Naive B cell (primary cell): Measurements from ENCODE around the gene NTM. TPM values are rescaled to one million over a fixed set of nuclear protein-coding genes. Genes with fewer than 3 reads are reported as not detected.
A peak's percentile ranks its signal among the peaks of the same experiment; 100 is the strongest.

ENCODE experiments used
- ATAC-seq, 2 donors: fragments of 150-1000 bp; cut with Tn5 transposase; 2 replicates each; pipeline ENCODE4 v1.10.0; 2021; ENCODE audit warnings: low read depth in 2 of 2, mild to moderate bottlenecking in 2 of 2, moderate library complexity in 2 of 2
- DNase-seq: peaks from one replicate; pipeline ENCODE4 v3.0.0; 2022
- H3K27ac Mint-ChIP-seq, 6 donors: one replicate each; pipeline ENCODE4 v1.8.0; 2020 to 2022; ENCODE audit warnings: mild to moderate bottlenecking in 6 of 6, mixed read lengths in 6 of 6, moderate library complexity in 5 of 6, inconsistent platforms in 2 of 6
- H3K27me3 Mint-ChIP-seq, 3 donors: one replicate each; pipeline ENCODE4 v1.8.0; 2021 to 2022; ENCODE audit warnings: mixed read lengths in 3 of 3, mild to moderate bottlenecking in 1 of 3
- H3K36me3 Mint-ChIP-seq, 2 donors: one replicate each; pipeline ENCODE4 v1.8.0; 2020 to 2022; ENCODE audit warnings: mixed read lengths in 2 of 2, inconsistent platforms in 1 of 2, mild to moderate bottlenecking in 1 of 2
- H3K4me1 Mint-ChIP-seq, 3 donors: one replicate each; pipeline ENCODE4 v1.8.0; 2020 to 2022; ENCODE audit warnings: mixed read lengths in 3 of 3, inconsistent platforms in 1 of 3, mild to moderate bottlenecking in 1 of 3, moderate library complexity in 1 of 3
- H3K4me3 Mint-ChIP-seq, 8 donors: one replicate each; pipeline ENCODE4 v1.8.0; 2020 to 2022; ENCODE audit warnings: mild to moderate bottlenecking in 8 of 8, mixed read lengths in 8 of 8, moderate library complexity in 8 of 8, inconsistent platforms in 2 of 8
- H3K9me3 Mint-ChIP-seq, 7 donors: one replicate each; pipeline ENCODE4 v1.8.0; 2020 to 2022; ENCODE audit warnings: mixed read lengths in 7 of 7, mild to moderate bottlenecking in 5 of 7, inconsistent platforms in 2 of 7, moderate library complexity in 1 of 7
- polyA plus RNA-seq, 6 donors: library from polyadenylated mRNA; unstranded; fragments of 300-500 nt; fragmentation: Illumina TruSeq; gene quantifications; one replicate each; pipeline ENCODE4 v1.2.3, GENCODE V29; 2021; ENCODE audit warnings: low read depth in 6 of 6

The NTM gene
- polyA plus RNA-seq, 6 donors from 2014 or later: not detected

- no peak for DNase-seq
- Mint-ChIP-seq H3K27me3 (peaks cover 0 to 3% (median 0%) of the 10 kb centered on the region in 3 donors), H3K27ac (no peak overlapping the region), H3K4me3 (no peak overlapping the region), H3K4me1 (no peaks in the 10 kb centered on the region), H3K36me3 (no peaks in the 10 kb centered on the region), H3K9me3 (peaks cover 7 to 22% (median 11%) of the 10 kb centered on the region in 7 donors)
- no peak for ATAC-seq
Observed at GRCh38 chr11:131713529-131714134, 343.2 kb downstream of the NTM start.

GRCh38 chr11:131717616-131718015, 347.2 kb downstream of the NTM start:
- DNase-seq: no peak
- Mint-ChIP-seq H3K27ac (no peak overlapping the region), H3K36me3 (no peaks in the 10 kb centered on the region), H3K9me3 (peaks cover 1 to 18% (median 5%) of the 10 kb centered on the region in 7 donors), H3K4me3 (no peak overlapping the region), H3K27me3 (peaks cover 0 to 8% (median 4%) of the 10 kb centered on the region in 3 donors), H3K4me1 (no peaks in the 10 kb centered on the region)
- ATAC-seq: no peak

DNA sequence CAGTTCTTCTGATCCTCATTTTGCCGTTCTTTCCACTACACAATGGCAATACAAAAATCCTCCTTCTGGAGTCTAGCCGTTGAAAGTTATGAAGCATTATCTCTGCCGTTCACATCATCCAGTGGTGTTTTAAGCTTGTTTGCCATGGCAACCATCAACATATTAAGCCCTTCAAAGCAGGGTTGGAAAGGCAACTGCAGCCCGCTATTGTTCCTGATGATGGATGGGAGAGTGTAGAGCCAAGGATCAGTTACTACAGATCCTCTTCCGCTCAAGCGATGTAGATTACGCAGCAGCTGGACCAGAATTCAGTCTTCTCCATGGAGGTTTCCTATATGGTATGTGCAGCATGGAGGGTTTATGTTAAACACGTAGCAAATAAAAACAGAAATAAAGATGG, 352.7 kb downstream of the NTM start:
- no peak for DNase-seq
- no peak overlapping the region for H3K27ac Mint-ChIP-seq

DNA sequence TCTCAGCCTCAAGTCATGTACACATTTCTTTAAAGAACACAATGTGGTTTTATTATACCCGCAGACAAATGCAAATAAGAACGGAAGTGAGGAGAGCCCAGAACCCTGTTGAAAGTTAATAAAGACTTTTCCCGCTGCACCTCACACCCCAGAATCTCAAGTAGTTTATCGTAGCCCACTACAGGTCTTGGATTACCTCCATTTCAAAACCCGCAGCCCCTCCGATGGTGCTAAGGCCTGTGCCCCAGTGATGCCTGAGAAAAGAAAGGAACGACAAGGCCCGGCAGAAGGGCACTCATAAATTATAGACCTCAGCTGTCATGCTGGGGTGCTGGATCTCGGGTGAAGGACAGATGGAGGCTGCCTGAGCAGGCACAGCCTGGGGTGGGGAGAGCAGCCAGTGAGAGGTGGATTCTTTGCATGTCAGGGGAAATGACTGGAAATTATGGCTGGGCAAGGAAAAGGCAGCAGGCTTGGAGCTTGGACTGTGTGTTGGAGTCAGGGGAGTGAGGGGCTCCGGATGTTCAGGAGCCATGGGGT, 354.1 kb downstream of the NTM start:
- no peaks in the 10 kb centered on the region for H3K36me3 Mint-ChIP-seq
- H3K4me3 Mint-ChIP-seq: no peak overlapping the region
- no peak for ATAC-seq
- peaks cover 0 to 6% (median 3%) of the 10 kb centered on the region in 7 donors for H3K9me3 Mint-ChIP-seq
- H3K27me3 Mint-ChIP-seq: peaks cover 0 to 6% (median 6%) of the 10 kb centered on the region in 3 donors
- no peaks in the 10 kb centered on the region for H3K4me1 Mint-ChIP-seq
- peak overlapping the region in 2 of 6 donors; percentile 36 to 85 for H3K27ac Mint-ChIP-seq
- no peak for DNase-seq

More for the DNA sequence above, 352.7 kb downstream of the NTM start:
- Mint-ChIP-seq H3K36me3 (no peaks in the 10 kb centered on the region), H3K4me3 (no peak overlapping the region), H3K4me1 (no peaks in the 10 kb centered on the region), H3K9me3 (peaks cover 0 to 8% (median 5%) of the 10 kb centered on the region in 7 donors), H3K27me3 (peaks cover 6 to 10% (median 8%) of the 10 kb centered on the region in 3 donors)
- no peak for ATAC-seq

DNA sequence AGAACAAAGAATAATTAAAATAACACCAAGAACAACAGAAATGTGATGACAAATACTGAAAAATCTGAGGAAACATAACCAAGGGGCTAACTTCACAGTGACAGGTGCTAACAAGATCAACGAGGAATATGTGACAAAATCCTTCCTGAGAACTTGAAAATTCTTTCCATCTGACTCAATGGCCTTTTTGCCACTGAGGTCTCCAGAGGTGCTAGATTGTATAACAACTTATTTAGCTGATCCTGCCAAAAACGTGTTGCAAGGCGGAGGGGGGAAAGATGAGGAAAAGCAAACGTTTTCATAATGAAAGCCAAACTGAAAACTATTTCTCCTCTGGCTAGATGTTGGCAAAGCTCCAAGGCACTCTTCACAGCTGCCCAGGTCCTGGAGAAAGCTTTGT, 364.5 kb downstream of the NTM start:
- H3K36me3 Mint-ChIP-seq: no peaks in the 10 kb centered on the region
- no peak overlapping the region for H3K4me3 Mint-ChIP-seq
- no peak for ATAC-seq

DNA sequence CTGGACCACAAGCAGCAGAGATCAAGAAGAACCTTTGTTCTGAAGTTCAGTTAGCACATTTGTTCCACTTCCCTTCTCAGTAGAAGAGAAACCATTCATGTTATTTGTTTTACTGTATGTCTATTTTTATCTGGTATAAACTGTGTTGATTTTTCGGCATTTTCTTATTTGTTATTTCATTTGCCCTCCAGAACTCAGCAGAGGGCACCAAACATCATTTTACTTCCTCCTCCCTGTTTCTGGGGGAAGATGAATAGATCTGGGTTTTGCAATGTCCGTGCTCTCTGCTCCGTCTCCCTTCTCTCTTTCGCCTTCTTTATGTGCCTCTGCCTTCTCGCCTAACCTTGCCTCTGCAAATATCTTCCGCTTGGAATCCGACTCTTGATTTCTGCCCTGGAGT, 366.9 kb downstream of the NTM start:
- ATAC-seq (no peak), DNase-seq (no peak)
- Mint-ChIP-seq H3K27ac (no peak overlapping the region), H3K36me3 (no peaks in the 10 kb centered on the region), H3K27me3 (peaks cover 0 to 4% (median 0%) of the 10 kb centered on the region in 3 donors), H3K4me3 (no peak overlapping the region), H3K9me3 (peaks cover 0 to 11% (median 2%) of the 10 kb centered on the region in 7 donors), H3K4me1 (no peaks in the 10 kb centered on the region)

More for the DNA sequence above, 364.5 kb downstream of the NTM start:
- no peaks in the 10 kb centered on the region for H3K4me1 Mint-ChIP-seq
- peaks cover 0 to 4% (median 0%) of the 10 kb centered on the region in 3 donors for H3K27me3 Mint-ChIP-seq
- H3K27ac Mint-ChIP-seq: no peak overlapping the region
- DNase-seq: no peak
- peaks cover 0 to 11% (median 0%) of the 10 kb centered on the region in 7 donors for H3K9me3 Mint-ChIP-seq

DNA sequence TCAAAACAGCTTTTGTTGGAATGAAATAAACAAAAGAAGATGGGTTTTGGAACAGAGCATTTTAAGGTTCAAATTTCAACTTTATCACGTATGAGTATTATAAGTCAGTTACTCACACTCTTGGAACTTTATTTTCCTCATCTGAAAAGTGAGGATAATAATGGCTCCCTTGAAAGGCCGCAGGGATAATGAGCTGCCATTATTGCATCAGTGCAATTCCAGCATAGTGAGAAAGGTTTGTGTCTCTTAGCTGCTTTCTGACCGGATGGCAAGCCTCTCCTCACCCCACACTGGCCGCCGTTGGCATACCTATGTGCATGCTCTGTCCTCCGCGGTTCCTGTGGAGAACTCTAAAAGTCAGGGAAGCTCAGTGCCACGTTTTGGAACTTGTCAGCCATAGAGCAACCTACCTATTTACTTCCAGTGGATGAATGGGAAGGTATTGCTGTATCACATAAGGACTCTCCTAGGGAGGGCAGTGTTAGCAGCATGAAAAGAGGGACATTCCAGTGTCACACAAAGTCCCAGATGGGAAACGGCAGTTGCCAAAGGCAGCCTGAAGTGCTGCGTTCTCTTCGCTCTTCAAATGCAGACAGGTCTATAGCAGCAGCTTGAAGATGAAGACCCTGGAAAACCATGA, 368.9 kb downstream of the NTM start:
- no peaks in the 10 kb centered on the region for H3K36me3 Mint-ChIP-seq
- peaks cover 0 to 4% (median 0%) of the 10 kb centered on the region in 3 donors for H3K27me3 Mint-ChIP-seq
- no peaks in the 10 kb centered on the region for H3K4me1 Mint-ChIP-seq
- ATAC-seq (no peak), DNase-seq (no peak)
- peaks cover 0 to 10% (median 2%) of the 10 kb centered on the region in 7 donors for H3K9me3 Mint-ChIP-seq
- no peak overlapping the region for H3K27ac Mint-ChIP-seq
- H3K4me3 Mint-ChIP-seq: no peak overlapping the region

DNA sequence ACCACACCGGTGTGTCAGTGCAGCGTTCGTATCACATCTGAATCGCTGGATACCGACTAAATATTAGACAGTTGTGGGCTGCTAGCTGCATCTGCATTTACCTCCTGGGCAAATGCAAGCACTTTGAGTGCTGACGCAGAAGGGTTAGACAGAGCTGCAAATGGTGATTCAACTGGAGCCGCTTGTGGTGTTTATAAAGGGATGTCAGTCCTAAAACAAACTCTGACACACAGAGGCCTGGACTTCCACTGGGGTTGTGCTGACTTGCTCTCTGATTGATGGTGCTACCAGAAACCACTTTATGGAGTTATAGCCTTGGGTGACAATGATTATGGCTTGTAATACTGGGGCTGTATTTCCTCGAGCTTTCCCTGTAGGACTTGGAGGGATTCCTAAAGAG, 374.4 kb downstream of the NTM start:
- peaks cover 0 to 17% (median 0%) of the 10 kb centered on the region in 3 donors for H3K27me3 Mint-ChIP-seq
- DNase-seq (no peak), ATAC-seq (no peak)
- H3K36me3 Mint-ChIP-seq: no peaks in the 10 kb centered on the region
- peaks cover 0 to 2% (median 0%) of the 10 kb centered on the region in 7 donors for H3K9me3 Mint-ChIP-seq
- no peaks in the 10 kb centered on the region for H3K4me1 Mint-ChIP-seq
- no peak overlapping the region for H3K27ac Mint-ChIP-seq
- no peak overlapping the region for H3K4me3 Mint-ChIP-seq

DNA sequence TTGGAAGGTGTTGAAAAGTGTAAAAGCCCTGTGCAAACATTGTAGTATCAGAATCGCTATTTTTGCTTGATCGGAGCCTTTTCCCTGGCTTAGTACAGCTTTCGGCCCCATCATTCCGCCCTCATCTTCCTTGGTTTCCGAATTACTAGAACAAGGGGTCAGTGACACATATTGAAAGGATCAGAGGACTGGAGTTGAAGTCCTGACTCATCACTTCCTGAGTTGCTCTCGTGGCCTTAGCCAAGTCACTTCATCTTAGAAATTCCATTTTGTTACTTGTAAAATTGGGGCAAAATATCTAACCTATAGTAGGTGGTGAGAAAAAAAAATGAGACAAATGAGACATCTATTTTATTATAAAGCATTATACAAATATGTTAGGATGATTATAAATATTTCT, 375.0 kb downstream of the NTM start:
- Mint-ChIP-seq H3K36me3 (no peaks in the 10 kb centered on the region), H3K4me3 (no peak overlapping the region), H3K27me3 (peaks cover 0 to 17% (median 5%) of the 10 kb centered on the region in 3 donors), H3K4me1 (no peaks in the 10 kb centered on the region), H3K27ac (no peak overlapping the region), H3K9me3 (peaks cover 0 to 3% (median 0%) of the 10 kb centered on the region in 7 donors)
- DNase-seq (no peak), ATAC-seq (no peak)

DNA sequence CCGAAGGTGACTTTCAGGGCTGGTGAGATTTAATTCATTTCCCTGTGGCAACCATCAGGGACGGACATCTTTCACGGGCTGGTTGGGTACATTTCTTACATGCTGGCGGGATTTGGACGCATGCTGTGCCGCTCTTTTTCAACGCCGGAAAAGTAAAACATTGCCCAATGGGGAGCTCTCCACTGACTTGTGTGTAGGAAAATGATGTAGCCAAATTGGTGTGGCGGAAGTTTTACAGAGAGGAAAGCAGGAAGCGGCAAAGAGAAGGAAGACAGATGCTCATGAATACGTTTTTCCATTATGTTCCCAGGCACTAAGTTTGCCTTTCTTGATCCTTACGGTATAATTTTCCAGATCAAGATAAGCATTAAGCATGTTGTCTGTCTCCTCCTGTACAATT, 375.8 kb downstream of the NTM start:
- peaks cover 0 to 17% (median 6%) of the 10 kb centered on the region in 3 donors for H3K27me3 Mint-ChIP-seq
- H3K9me3 Mint-ChIP-seq: peaks cover 0 to 3% (median 0%) of the 10 kb centered on the region in 7 donors
- no peaks in the 10 kb centered on the region for H3K36me3 Mint-ChIP-seq
- ATAC-seq: no peak
- DNase-seq: no peak
- no peak overlapping the region for H3K27ac Mint-ChIP-seq
- H3K4me3 Mint-ChIP-seq: no peak overlapping the region
- H3K4me1 Mint-ChIP-seq: no peaks in the 10 kb centered on the region

GRCh38 chr11:131748151-131749050, 378.0 kb downstream of the NTM start:
- Mint-ChIP-seq H3K27ac (no peak overlapping the region), H3K4me1 (no peaks in the 10 kb centered on the region), H3K4me3 (no peak overlapping the region), H3K9me3 (peaks cover 0 to 13% (median 5%) of the 10 kb centered on the region in 7 donors), H3K36me3 (no peaks in the 10 kb centered on the region), H3K27me3 (peaks cover 0 to 17% (median 6%) of the 10 kb centered on the region in 3 donors)
- DNase-seq (no peak), ATAC-seq (no peak)

- Mint-ChIP-seq H3K36me3 (no peaks in the 10 kb centered on the region), H3K9me3 (peaks cover 0 to 14% (median 5%) of the 10 kb centered on the region in 7 donors), H3K4me1 (no peaks in the 10 kb centered on the region), H3K27ac (no peak overlapping the region), H3K27me3 (peaks cover 0 to 17% (median 6%) of the 10 kb centered on the region in 3 donors), H3K4me3 (no peak overlapping the region)
- ATAC-seq: no peak
- no peak for DNase-seq
Observed at GRCh38 chr11:131749101-131749500, 378.7 kb downstream of the NTM start.

- no peak overlapping the region for H3K4me3 Mint-ChIP-seq
- no peaks in the 10 kb centered on the region for H3K36me3 Mint-ChIP-seq
- H3K27me3 Mint-ChIP-seq: peaks cover 0 to 17% (median 6%) of the 10 kb centered on the region in 3 donors
- no peak for DNase-seq
- H3K4me1 Mint-ChIP-seq: no peaks in the 10 kb centered on the region
- H3K9me3 Mint-ChIP-seq: peaks cover 0 to 15% (median 6%) of the 10 kb centered on the region in 7 donors
- H3K27ac Mint-ChIP-seq: no peak overlapping the region
- ATAC-seq: no peak
Observed at GRCh38 chr11:131750152-131750551, 379.7 kb downstream of the NTM start.
